Caco-2 (cell line): Measurements from ENCODE around the gene TMA7. TPM values are rescaled to one million over a fixed set of nuclear protein-coding genes. Genes with fewer than 3 reads are reported as not detected.

Source experiments
- BruUV-seq: library from RNA; stranded (reverse); fragments of 400-500 nt; replicated peaks from 2 replicates; lab custom pipeline; 2021; lab: Mats Ljungman, UMichigan
- CTCF ChIA-PET: fragments of 300-600 bp; sonication (Branson Sonifier 250); formaldehyde crosslinking; loops from one replicate; lab custom pipeline; 2022; ENCODE audit warnings: antibody characterized with exemption; lab: Charles Lee
- POLR2A ChIA-PET: fragments of 300-600 bp; sonication (Branson Sonifier 250); formaldehyde crosslinking; loops from one replicate; lab custom pipeline; 2022; ENCODE audit warnings: antibody characterized with exemption; lab: Charles Lee
- DNase-seq, 2 experiments: peaks; one replicate each; pipeline versions ENCODE4 v3.0.0 to v3.0.0-alpha.2; 2020 to 2022
- H3K27me3 ChIP-seq: replicated peaks from 2 replicates; pipeline ENCODE4 v1.6.0; 2011; ENCODE audit warnings: low read length; ENCODE audit not compliant: control insufficient read depth, insufficient read depth
- H3K36me3 ChIP-seq: 2 replicates; pipeline ENCODE4 v1.5.1; 2011; ENCODE audit warnings: low read length; ENCODE audit not compliant: control insufficient read depth, insufficient read depth
- H3K4me1 ChIP-seq: fragments of 250-450 bp; sonication (Bioruptor Pico); 2 replicates; pipeline ENCODE4 v1.5.1; 2020; ENCODE audit warnings: mild to moderate bottlenecking
- H3K4me3 ChIP-seq: 2 replicates; pipeline ENCODE4 v1.5.1; 2011; ENCODE audit warnings: low read depth, mild to moderate bottlenecking, control low read depth, low read length
- H3K9me3 ChIP-seq: fragments of 250-450 bp; sonication (Bioruptor Pico); 2 replicates; pipeline ENCODE4 v1.5.1; 2020; ENCODE audit warnings: mild to moderate bottlenecking, moderate library complexity
- H3K27ac Mint-ChIP-seq: one replicate; pipeline ENCODE4 v1.8.0; 2022; ENCODE audit warnings: mixed read lengths; ENCODE audit not compliant: unreplicated experiment
- H3K27me3 Mint-ChIP-seq: one replicate; pipeline ENCODE4 v1.8.0; 2022; ENCODE audit warnings: mixed read lengths; ENCODE audit not compliant: insufficient read depth, unreplicated experiment
- H3K36me3 Mint-ChIP-seq: one replicate; pipeline ENCODE4 v1.8.0; 2022; ENCODE audit warnings: mild to moderate bottlenecking, mixed read lengths; ENCODE audit not compliant: insufficient read depth, unreplicated experiment
- H3K4me1 Mint-ChIP-seq: one replicate; pipeline ENCODE4 v1.8.0; 2022; ENCODE audit warnings: low read depth, mixed read lengths; ENCODE audit not compliant: unreplicated experiment
- H3K4me3 Mint-ChIP-seq: one replicate; pipeline ENCODE4 v1.8.0; 2022; ENCODE audit warnings: mild to moderate bottlenecking, moderate library complexity, mixed read lengths; ENCODE audit not compliant: unreplicated experiment
- H3K9me3 Mint-ChIP-seq: one replicate; pipeline ENCODE4 v1.8.0; 2022; ENCODE audit warnings: mixed read lengths; ENCODE audit not compliant: unreplicated experiment
- CTCF ChIP-seq, 2 experiments: fragments of 200-600 bp in 1 of 2; IDR thresholded peaks; 1 replicate in 1 of 2; 2 replicates in 1 of 2; pipeline versions ENCODE4 v1.5.1 to v1.8.0; 2011 to 2022; ENCODE audit warnings: antibody characterized with exemption in 1 of 2, control low read depth in 1 of 2, inconsistent platforms in 1 of 2, low read depth in 1 of 2, low read length in 1 of 2, mild to moderate bottlenecking in 1 of 2, moderate library complexity in 1 of 2; ENCODE audit not compliant: insufficient read depth in 1 of 2, severe bottlenecking in 1 of 2, unreplicated experiment in 1 of 2
- intact Hi-C: fragments of 100-400 bp; cut with micrococcal nuclease; formaldehyde crosslinking; loops from one replicate; pipeline ENCODE4 v1.10.0; 2022; ENCODE audit not compliant: unreplicated experiment
- total RNA-seq: library from RNA; stranded (reverse); gene quantifications from 2 replicates; pipeline ENCODE4 v1.2.3, GENCODE V29; 2022

TMA7 gene
- total RNA-seq, 1 experiment from 2014 or later, result 205 TPM

- peaks cover 2% of the 10 kb centered on the region; the same call in 1 of the 2 replicates for H3K36me3 ChIP-seq
- H3K9me3 Mint-ChIP-seq, result no peaks in the 10 kb centered on the region
- H3K9me3 ChIP-seq, result no peaks in the 10 kb centered on the region
- DNase-seq, result no peak
- H3K27me3 ChIP-seq, result no peaks in the 10 kb centered on the region
- no peaks in the 10 kb centered on the region for H3K27me3 Mint-ChIP-seq
- intact Hi-C loops, result loop anchor here (5.0 kb wide), 1 partner anchor 251 kb away; the partner anchor contains the start of gene CDC25A
- no peak for TF ChIP-seq CTCF (IDR thresholded peaks at IDR 0.05; ENCODE audit: insufficient read depth in 1 of 2, low read depth in 1 of 2, low read length in 1 of 2, severe bottlenecking in 1 of 2, unreplicated experiment in 1 of 2)
- H3K4me3 ChIP-seq, result no peak overlapping the region
- POLR2A ChIA-PET, result no interaction called here
- peaks cover 16% of the 10 kb centered on the region for H3K4me1 Mint-ChIP-seq
- no peak overlapping the region for H3K4me3 Mint-ChIP-seq
- CTCF ChIA-PET, result interaction anchor here (6.2 kb wide), 1 partner anchor 34 kb away, joined by 405 read pairs; no protein-coding TSS in a partner anchor
- H3K36me3 Mint-ChIP-seq, result peaks cover 53% of the 10 kb centered on the region
- H3K4me1 ChIP-seq, result peaks cover 36% of the 10 kb centered on the region
- BruUV-seq, result no TSS peak
- no peak overlapping the region for H3K27ac Mint-ChIP-seq
These were observed 2.2 kb upstream of the TMA7 start for GRCh38 chr3:48437812-48438211.

- Mint-ChIP-seq H3K4me1 (peaks cover 12% of the 10 kb centered on the region), H3K4me3 (peak overlapping the region; percentile 90), H3K27me3 (no peaks in the 10 kb centered on the region), H3K36me3 (peaks cover 59% of the 10 kb centered on the region), H3K9me3 (no peaks in the 10 kb centered on the region), H3K27ac (peak overlapping the region; percentile 75)
- no peaks in the 10 kb centered on the region; the same call in 1 of the 2 replicates for H3K36me3 ChIP-seq
- TSS peak; percentile 75 for BruUV-seq
- ChIA-PET POLR2A (interaction anchor here (0.5 to 2.0 kb wide), 3 partner anchors 33 to 280 kb away, joined by 3 to 12 read pairs (median 3); partner anchors contain the start of gene ZNF589), CTCF (interaction anchor here (0.7 to 2.0 kb wide), 6 partner anchors 32 to 246 kb away, joined by 3 to 10 read pairs (median 7); partner anchors contain the start of genes PFKFB4 and ZNF589)
- no peak for TF ChIP-seq CTCF (IDR thresholded peaks at IDR 0.05; ENCODE audit: insufficient read depth in 1 of 2, low read depth in 1 of 2, low read length in 1 of 2, severe bottlenecking in 1 of 2, unreplicated experiment in 1 of 2)
- no peak for DNase-seq
- peaks cover 12% of the 10 kb centered on the region for H3K4me1 ChIP-seq
- peak overlapping the region; percentile 91 for H3K4me3 ChIP-seq
- no peaks in the 10 kb centered on the region for H3K9me3 ChIP-seq
- intact Hi-C loops, result no loop called here
- no peaks in the 10 kb centered on the region for H3K27me3 ChIP-seq
These were observed 517 bp downstream of the TMA7 start for GRCh38 chr3:48440590-48440958.

GRCh38 chr3:48441940-48442339 is 1.9 kb downstream of the TMA7 start:
- Mint-ChIP-seq H3K36me3 (peaks cover 73% of the 10 kb centered on the region), H3K27me3 (no peaks in the 10 kb centered on the region), H3K27ac (no peak overlapping the region), H3K4me1 (peaks cover 22% of the 10 kb centered on the region), H3K4me3 (peak overlapping the region; percentile 90), H3K9me3 (no peaks in the 10 kb centered on the region)
- no peaks in the 10 kb centered on the region; the same call in 1 of the 2 replicates for H3K36me3 ChIP-seq
- H3K9me3 ChIP-seq, result no peaks in the 10 kb centered on the region
- no TSS peak for BruUV-seq
- intact Hi-C loops, result no loop called here
- ChIA-PET POLR2A (no interaction called here), CTCF (no interaction called here)
- no peaks in the 10 kb centered on the region for H3K27me3 ChIP-seq
- H3K4me1 ChIP-seq, result 0 out of 2 replicates have a peak, but pooled peaks cover 8% of the 10 kb centered on the region
- DNase-seq, result no peak
- H3K4me3 ChIP-seq, result no peak overlapping the region
- TF ChIP-seq CTCF (IDR thresholded peaks at IDR 0.05; ENCODE audit: insufficient read depth in 1 of 2, low read depth in 1 of 2, low read length in 1 of 2, severe bottlenecking in 1 of 2, unreplicated experiment in 1 of 2), result no peak
